Adrenal gland (tissue), 5 donors: ENCODE measurements around the gene SLC4A5.

Experiments
- CTCF ChIP-seq, 6 experiments: fragments of 450-650 bp in 4 of 6; fragments of 200-600 bp in 2 of 6; sonication (generic) in 1 of 6; IDR thresholded peaks; 1 replicate in 5 of 6; 2 replicates in 1 of 6; pipeline versions ENCODE4 v1.5.1 to v1.8.0; 2016 to 2021; ENCODE audit warnings: antibody characterized with exemption in 6 of 6, mild to moderate bottlenecking in 2 of 6, moderate library complexity in 1 of 6
- POLR2A ChIP-seq, 2 donors: fragments of 450-650 bp; IDR thresholded peaks; one replicate each; pipeline ENCODE4 v1.6.1; 2017; ENCODE audit warnings: antibody characterized with exemption in 2 of 2, mild to moderate bottlenecking in 2 of 2, moderate library complexity in 1 of 2
- donor health status: DM: no; HTN: no; CAD: no.

- TF ChIP-seq POLR2A (IDR thresholded peaks at IDR 0.05) (no peak), CTCF (IDR thresholded peaks at IDR 0.05) (no peak)
Measured at GRCh38 chr2:74275228-74275627, 68.0 kb downstream of the SLC4A5 start.
